A549 (cell line): Measurements from ENCODE around the gene IL6ST. TPM values are rescaled to one million over a fixed set of nuclear protein-coding genes. Genes with fewer than 3 reads are reported as not detected.

Experiments
- ATAC-seq, 2 experiments: fragments of 200-7000 bp in 1 of 2; fragments of >200 bp in 1 of 2; cut with Nextera tagmentation in 1 of 2; cut with Tn5 transposase in 1 of 2; 3 replicates each; pipeline versions ENCODE4 v1.8.0 to v1.9.1; 2018 to 2020; ENCODE audit warnings: mild to moderate bottlenecking in 1 of 2, moderate library complexity in 1 of 2
- CTCF ChIA-PET: fragments of 300-600 bp; sonication (Branson Sonifier 250); formaldehyde crosslinking; extraction: SDS; loops from one replicate; lab custom pipeline; 2021; ENCODE audit warnings: antibody characterized with exemption, inconsistent platforms; lab: Yijun Ruan, JAX
- POLR2A ChIA-PET: fragments of 350-600 bp; formaldehyde crosslinking; extraction: SDS; loops from one replicate; lab custom pipeline; 2021; ENCODE audit warnings: antibody characterized with exemption, inconsistent platforms; lab: Yijun Ruan, JAX
- DNase-seq, 2 experiments: peaks; one replicate each; pipeline versions ENCODE4 v3.0.0 to v3.0.0-alpha.2; 2011 to 2016; ENCODE audit warnings: low read depth in 1 of 2, low spot score in 1 of 2
- FAIRE-seq: peaks from 2 replicates; lab custom pipeline; 2011; peaks lifted over from hg19 to GRCh38; lab: Jason Lieb, UNC
- H3K27ac ChIP-seq, 2 experiments: fragments of >200 bp; sonication (Bioruptor Twin); formaldehyde crosslinking; 3 replicates each; pipeline ENCODE4 v1.5.1; 2016 to 2017
- H3K4me1 ChIP-seq: fragments of >200 bp; sonication (Bioruptor Twin); formaldehyde crosslinking; 3 replicates; pipeline ENCODE4 v1.6.1; 2016
- H3K4me2 ChIP-seq: fragments of >200 bp; sonication (Bioruptor Twin); formaldehyde crosslinking; 3 replicates; pipeline ENCODE4 v1.6.1; 2016
- H3K4me3 ChIP-seq: fragments of >200 bp; sonication (Bioruptor Twin); formaldehyde crosslinking; 3 replicates; pipeline ENCODE4 v1.5.1; 2016
- H3K9me3 ChIP-seq: fragments of >200 bp; sonication (Bioruptor Twin); formaldehyde crosslinking; 3 replicates; pipeline ENCODE4 v1.6.1; 2016
- CEBPB ChIP-seq, 2 experiments: fragments of >200 bp in 1 of 2; sonication (Bioruptor Twin) in 1 of 2; formaldehyde crosslinking in 1 of 2; IDR thresholded peaks; 2 replicates each; pipeline ENCODE4 v1.6.1; 2012 to 2016
- CHD2 ChIP-seq: fragments of 150-350 bp; IDR thresholded peaks from 2 replicates; pipeline ENCODE4 v1.6.1; 2014; ENCODE audit warnings: low read length; ENCODE audit not compliant: partially characterized antibody
- FOSB ChIP-seq: fragments of 250-450 bp; sonication (Bioruptor Pico); IDR thresholded peaks from 2 replicates; pipeline ENCODE4 v1.5.0; 2020; ENCODE audit warnings: mild to moderate bottlenecking, moderate library complexity
- FOSL2 ChIP-seq, 2 experiments: fragments of 450-650 bp in 1 of 2; fragments of >200 bp in 1 of 2; sonication (Bioruptor Twin) in 1 of 2; formaldehyde crosslinking; IDR thresholded peaks; 2 replicates each; pipeline versions ENCODE4 v1.5.0 to v1.6.1; 2016 to 2020; ENCODE audit warnings: mild to moderate bottlenecking in 1 of 2, moderate library complexity in 1 of 2
- FOXS1 ChIP-seq: fragments of 250-450 bp; sonication (Bioruptor Pico); IDR thresholded peaks from 2 replicates; pipeline ENCODE4 v1.5.0; 2020; ENCODE audit warnings: mild to moderate bottlenecking, moderate library complexity
- HOXB5 ChIP-seq: fragments of 250-450 bp; sonication (Bioruptor Pico); IDR thresholded peaks from 2 replicates; pipeline ENCODE4 v1.5.0; 2020; ENCODE audit warnings: mild to moderate bottlenecking, moderate library complexity
- JUN ChIP-seq, 2 experiments: fragments of >200 bp; sonication (Bioruptor Twin); formaldehyde crosslinking; IDR thresholded peaks; 2 replicates in 1 of 2; 3 replicates in 1 of 2; pipeline ENCODE4 v1.6.1; 2016 to 2017
- JUNB ChIP-seq: fragments of >200 bp; sonication (Bioruptor Twin); formaldehyde crosslinking; IDR thresholded peaks from 2 replicates; pipeline ENCODE4 v1.6.1; 2016
- KDM5A ChIP-seq: fragments of 200-600 bp; sonication (generic); IDR thresholded peaks from 2 replicates; pipeline ENCODE4 v1.6.1; 2016; ENCODE audit warnings: antibody characterized with exemption, mild to moderate bottlenecking
- MAFK ChIP-seq: fragments of 450-650 bp; IDR thresholded peaks from 2 replicates; pipeline ENCODE4 v1.6.1; 2014; ENCODE audit not compliant: partially characterized antibody
- MAZ ChIP-seq: fragments of 150-350 bp; IDR thresholded peaks from 2 replicates; pipeline ENCODE4 v1.6.1; 2014; ENCODE audit warnings: antibody characterized with exemption, low read depth, low read length, borderline replicate concordance
- POLR2A ChIP-seq: IDR thresholded peaks from 2 replicates; pipeline ENCODE4 v1.6.1; 2012; ENCODE audit warnings: mild to moderate bottlenecking, low read length
- POLR2AphosphoS2 ChIP-seq: conservative IDR thresholded peaks from 2 replicates; pipeline ENCODE4 v1.6.1; 2012; ENCODE audit warnings: low read length, improper control_type of control experiment, inconsistent platforms
- RAD21 ChIP-seq, 2 experiments: fragments of >200 bp in 1 of 2; sonication (Bioruptor Twin) in 1 of 2; formaldehyde crosslinking in 1 of 2; IDR thresholded peaks in 1 of 2; conservative IDR thresholded peaks in 1 of 2; 2 replicates in 1 of 2; 3 replicates in 1 of 2; pipeline ENCODE4 v1.6.1; 2012 to 2018; ENCODE audit warnings: inconsistent platforms in 1 of 2
- RARB ChIP-seq: fragments of 250-450 bp; sonication (Bioruptor Pico); IDR thresholded peaks from 2 replicates; pipeline ENCODE4 v1.8.0; 2021; ENCODE audit warnings: mild to moderate bottlenecking, moderate library complexity
- RCOR1 ChIP-seq: fragments of 150-350 bp; IDR thresholded peaks from 2 replicates; pipeline ENCODE4 v1.6.1; 2014; ENCODE audit warnings: antibody characterized with exemption, low read length, low read depth
- RNF2 ChIP-seq: fragments of 200-600 bp; sonication (generic); IDR thresholded peaks from 2 replicates; pipeline ENCODE4 v1.6.1; 2016; ENCODE audit warnings: low read depth, mild to moderate bottlenecking, antibody characterized with exemption, moderate library complexity, borderline replicate concordance
- TP53 ChIP-seq: fragments of 250-450 bp; sonication (Bioruptor Pico); IDR thresholded peaks from 2 replicates; pipeline ENCODE4 v1.5.0; 2021; ENCODE audit warnings: mild to moderate bottlenecking, moderate library complexity
- WGBS: methylation state at CpG from one replicate; pipeline ENCODE4 v1.1.6; 2017; ENCODE audit errors: missing lambda C conversion rate; 5-methylcytosine and 5-hydroxymethylcytosine counted together
- polyA plus RNA-seq, 4 experiments: library from polyadenylated mRNA; depleted of rRNA in 3 of 4; stranded (reverse); fragments of >200 nt; fragmentation: RNase III in 1 of 4; extraction: RNeasy Plus Mini Kit Qiagen cat#74134 plus additional on column Dnase treatment in 1 of 4; gene quantifications; 2 replicates in 3 of 4; 3 replicates in 1 of 4; pipeline ENCODE4 v1.2.3, GENCODE V29; 2011 to 2017
- TF ChIP-seq, protein P1 (sequence below): fragments of 450-650 bp; IDR thresholded peaks from 2 replicates; pipeline ENCODE4 v1.6.1; 2014; ENCODE audit warnings: antibody characterized with exemption
- TF ChIP-seq, protein P2 (sequence below): fragments of >200 bp; sonication (Bioruptor Twin); formaldehyde crosslinking; IDR thresholded peaks from 2 replicates; pipeline ENCODE4 v1.6.1; 2016
- TF ChIP-seq, protein P3 (sequence below): fragments of 250-450 bp; sonication (Bioruptor Pico); IDR thresholded peaks from 2 replicates; pipeline ENCODE4 v1.5.0; 2020; ENCODE audit warnings: low read depth, mild to moderate bottlenecking, moderate library complexity
- TF ChIP-seq, protein P4 (sequence below): IDR thresholded peaks from 2 replicates; pipeline ENCODE4 v1.6.1; 2012
- TF ChIP-seq, protein P5 (sequence below): IDR thresholded peaks from 2 replicates; pipeline ENCODE4 v1.6.1; 2012; ENCODE audit warnings: low read depth, borderline replicate concordance

The IL6ST gene
- polyA plus RNA-seq, 2 of the 4 experiments (the other 2 are of a cell fraction): 46.2 to 183 TPM

DNA sequence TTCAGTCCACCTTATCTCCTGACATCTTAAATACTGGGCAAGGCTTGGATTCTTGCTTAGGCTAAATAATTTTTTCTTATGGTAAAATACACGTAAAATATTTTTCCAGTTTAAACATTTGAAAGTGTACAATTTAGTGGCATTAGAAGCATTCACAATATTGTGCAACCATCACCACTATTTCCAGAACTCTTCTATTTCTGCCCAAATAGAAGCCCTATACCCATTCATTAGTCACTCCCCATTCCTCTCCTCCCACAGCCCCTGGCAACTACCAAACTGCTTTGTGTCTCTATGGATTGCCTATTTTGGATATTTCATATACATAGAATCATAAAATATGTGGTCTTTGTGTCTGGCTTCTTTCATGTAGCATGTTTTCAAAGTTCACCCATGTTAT, 86.0 kb downstream of the IL6ST start:
- ChIA-PET POLR2A (no interaction called here), CTCF (interaction anchor here (1.7 to 2.6 kb wide), 2 partner anchors 11 to 217 kb away, joined by 5 to 10 read pairs; no protein-coding TSS in a partner anchor)
- Histone ChIP-seq H3K4me3 (no peak overlapping the region), H3K9me3 (no peaks in the 10 kb centered on the region), H3K27ac (no peak overlapping the region), H3K4me2 (no peak overlapping the region), H3K4me1 (peaks cover 23% of the 10 kb centered on the region)
- TF ChIP-seq RAD21 (conservative IDR thresholded peaks at IDR 0.05 in 1 of 2, IDR thresholded peaks at IDR 0.05 in 1 of 2): no peak
- TF ChIP-seq RNF2: no peak
- TF ChIP-seq CHD2: no peak
- TF ChIP-seq, protein P1, sequence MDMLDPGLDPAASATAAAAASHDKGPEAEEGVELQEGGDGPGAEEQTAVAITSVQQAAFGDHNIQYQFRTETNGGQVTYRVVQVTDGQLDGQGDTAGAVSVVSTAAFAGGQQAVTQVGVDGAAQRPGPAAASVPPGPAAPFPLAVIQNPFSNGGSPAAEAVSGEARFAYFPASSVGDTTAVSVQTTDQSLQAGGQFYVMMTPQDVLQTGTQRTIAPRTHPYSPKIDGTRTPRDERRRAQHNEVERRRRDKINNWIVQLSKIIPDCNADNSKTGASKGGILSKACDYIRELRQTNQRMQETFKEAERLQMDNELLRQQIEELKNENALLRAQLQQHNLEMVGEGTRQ: no peak
- TF ChIP-seq, protein P2, sequence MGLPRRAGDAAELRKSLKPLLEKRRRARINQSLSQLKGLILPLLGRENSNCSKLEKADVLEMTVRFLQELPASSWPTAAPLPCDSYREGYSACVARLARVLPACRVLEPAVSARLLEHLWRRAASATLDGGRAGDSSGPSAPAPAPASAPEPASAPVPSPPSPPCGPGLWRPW: no peak
- TF ChIP-seq, protein P3, sequence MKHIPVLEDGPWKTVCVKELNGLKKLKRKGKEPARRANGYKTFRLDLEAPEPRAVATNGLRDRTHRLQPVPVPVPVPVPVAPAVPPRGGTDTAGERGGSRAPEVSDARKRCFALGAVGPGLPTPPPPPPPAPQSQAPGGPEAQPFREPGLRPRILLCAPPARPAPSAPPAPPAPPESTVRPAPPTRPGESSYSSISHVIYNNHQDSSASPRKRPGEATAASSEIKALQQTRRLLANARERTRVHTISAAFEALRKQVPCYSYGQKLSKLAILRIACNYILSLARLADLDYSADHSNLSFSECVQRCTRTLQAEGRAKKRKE (CRISPR knock-in tag): no peak
- no peak for TF ChIP-seq RARB (CRISPR knock-in tag)
- no peak for TF ChIP-seq FOSB
- TF ChIP-seq JUN (IDR thresholded peaks at IDR 0.05): no peak
- no peak for TF ChIP-seq HOXB5
- no peak for TF ChIP-seq POLR2A
- no peak for TF ChIP-seq JUNB
- TF ChIP-seq FOSL2 (IDR thresholded peaks at IDR 0.05): no peak
- TF ChIP-seq FOSL2 (CRISPR knock-in tag; IDR thresholded peaks at IDR 0.05): no peak
- TF ChIP-seq CEBPB (IDR thresholded peaks at IDR 0.05): no peak
- no peak for TF ChIP-seq MAZ
- TF ChIP-seq, protein P4, sequence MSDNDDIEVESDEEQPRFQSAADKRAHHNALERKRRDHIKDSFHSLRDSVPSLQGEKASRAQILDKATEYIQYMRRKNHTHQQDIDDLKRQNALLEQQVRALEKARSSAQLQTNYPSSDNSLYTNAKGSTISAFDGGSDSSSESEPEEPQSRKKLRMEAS: no peak
- no peak for TF ChIP-seq RCOR1
- TF ChIP-seq POLR2AphosphoS2: no peak
- TF ChIP-seq, protein P5, sequence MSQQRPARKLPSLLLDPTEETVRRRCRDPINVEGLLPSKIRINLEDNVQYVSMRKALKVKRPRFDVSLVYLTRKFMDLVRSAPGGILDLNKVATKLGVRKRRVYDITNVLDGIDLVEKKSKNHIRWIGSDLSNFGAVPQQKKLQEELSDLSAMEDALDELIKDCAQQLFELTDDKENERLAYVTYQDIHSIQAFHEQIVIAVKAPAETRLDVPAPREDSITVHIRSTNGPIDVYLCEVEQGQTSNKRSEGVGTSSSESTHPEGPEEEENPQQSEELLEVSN: no peak
- TF ChIP-seq TP53 (CRISPR knock-in tag): no peak
- no peak for ATAC-seq
- FAIRE-seq: no peak
- DNase-seq: no peak
- 72% methylated on average over 1 of the region's 1 CpG for WGBS

DNA sequence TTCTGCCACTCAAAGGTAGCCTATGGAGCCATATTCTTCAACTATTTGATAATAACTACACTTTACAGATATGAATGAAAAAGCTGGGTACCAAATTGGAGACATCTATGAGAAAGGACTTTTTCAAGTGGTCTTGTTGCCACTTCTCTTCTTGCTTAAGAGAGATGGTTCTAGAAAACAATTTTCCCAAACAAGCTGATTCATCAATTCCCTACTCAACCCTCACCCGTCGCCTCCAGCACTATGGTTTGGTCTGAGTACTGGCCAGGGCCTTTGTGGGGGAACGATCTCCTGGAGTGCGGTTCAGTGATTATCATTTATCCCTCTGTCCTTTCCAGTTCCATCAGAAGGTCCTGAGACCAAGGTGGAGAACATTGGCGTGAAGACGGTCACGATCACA, 86.8 kb downstream of the IL6ST start:
- 94% methylated on average over 7 of the region's 7 CpGs for WGBS
- H3K4me3 ChIP-seq: no peak overlapping the region
- FAIRE-seq: no peak
- TF ChIP-seq KDM5A (no peak), MAFK (peak; percentile 82)
- peaks cover 23% of the 10 kb centered on the region; the same call in 2 of the 3 replicates for H3K4me1 ChIP-seq
- H3K4me2 ChIP-seq: no peak overlapping the region
- ChIA-PET CTCF (interaction anchor here (1.0 to 2.6 kb wide), 3 partner anchors 12 to 216 kb away, joined by 3 to 10 read pairs (median 5); no protein-coding TSS in a partner anchor), POLR2A (no interaction called here)
- no peak for DNase-seq
- H3K27ac ChIP-seq: no peak overlapping the region
- H3K9me3 ChIP-seq: no peaks in the 10 kb centered on the region
- ATAC-seq: no peak

DNA sequence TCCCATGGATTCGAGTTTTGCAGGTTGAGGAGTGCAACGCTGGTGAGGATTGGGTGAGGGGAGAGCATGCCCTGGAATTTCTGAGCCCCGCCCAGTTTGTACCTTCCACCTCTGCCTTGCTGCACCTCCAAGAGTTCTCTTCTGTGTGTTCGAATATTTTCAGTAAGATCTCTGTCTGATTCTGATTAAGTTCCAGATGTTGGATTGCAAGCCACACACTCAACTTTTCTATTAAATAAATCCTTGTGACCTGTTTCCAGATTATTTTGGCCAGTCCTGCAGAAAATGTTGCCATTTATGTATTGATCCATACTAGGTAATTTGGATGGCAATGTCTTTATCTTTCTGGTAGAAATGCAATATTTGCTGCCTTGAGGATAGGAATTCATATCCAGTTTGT, 89.5 kb downstream of the IL6ST start:
- FAIRE-seq (no peak), ATAC-seq (no peak), DNase-seq (no peak)
- no peak overlapping the region for H3K4me2 ChIP-seq
- no peak overlapping the region for H3K27ac ChIP-seq
- peaks cover 14% of the 10 kb centered on the region; the same call in 2 of the 3 replicates for H3K4me1 ChIP-seq
- ChIA-PET CTCF (interaction anchor here (1.1 to 2.1 kb wide), 2 partner anchors 11 to 15 kb away, joined by 3 to 5 read pairs; no protein-coding TSS in a partner anchor), POLR2A (no interaction called here)
- WGBS: 79% methylated on average over 4 of the region's 4 CpGs
- no peak overlapping the region for H3K4me3 ChIP-seq
- H3K9me3 ChIP-seq: no peaks in the 10 kb centered on the region
- no peak for TF ChIP-seq KDM5A
- TF ChIP-seq RAD21 (conservative IDR thresholded peaks at IDR 0.05 in 1 of 2, IDR thresholded peaks at IDR 0.05 in 1 of 2): no peak
- TF ChIP-seq FOXS1 (CRISPR knock-in tag): no peak
